ENCODE results near the gene OR5C1.

Gene OR5C1

DNA sequence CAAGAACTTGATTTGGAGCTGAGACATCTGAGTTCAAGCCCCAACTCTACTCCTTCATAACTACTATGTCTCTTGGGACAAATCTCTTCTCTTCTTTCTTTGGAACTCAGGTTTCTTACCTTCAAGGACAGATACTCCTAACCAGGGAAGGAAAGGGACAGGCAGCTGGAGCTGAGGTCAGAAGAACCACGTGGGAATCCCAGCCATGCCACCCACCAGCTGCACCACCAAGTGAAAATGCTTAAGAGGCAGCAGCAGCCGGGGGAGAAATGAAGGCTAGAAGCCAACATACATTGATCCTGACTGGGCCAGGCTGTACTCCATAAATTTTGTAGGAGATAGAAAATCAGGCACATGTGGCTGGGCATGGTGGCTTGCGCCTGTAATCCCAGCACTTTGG lies 9.6 kb upstream of the OR5C1 start:
- no peak overlapping the region for H3K4me3 ChIP-seq (ENCODE audit: low read depth, low read length)
- no peak for DNase-seq (ENCODE audit: low read depth, low spot score)
- ChIA-PET CTCF (interaction anchor here (2.1 kb wide), 1 partner anchor 31 kb away, joined by 5 read pairs; no protein-coding TSS in a partner anchor), POLR2A (no interaction called here)
- TF ChIP-seq, protein P1, sequence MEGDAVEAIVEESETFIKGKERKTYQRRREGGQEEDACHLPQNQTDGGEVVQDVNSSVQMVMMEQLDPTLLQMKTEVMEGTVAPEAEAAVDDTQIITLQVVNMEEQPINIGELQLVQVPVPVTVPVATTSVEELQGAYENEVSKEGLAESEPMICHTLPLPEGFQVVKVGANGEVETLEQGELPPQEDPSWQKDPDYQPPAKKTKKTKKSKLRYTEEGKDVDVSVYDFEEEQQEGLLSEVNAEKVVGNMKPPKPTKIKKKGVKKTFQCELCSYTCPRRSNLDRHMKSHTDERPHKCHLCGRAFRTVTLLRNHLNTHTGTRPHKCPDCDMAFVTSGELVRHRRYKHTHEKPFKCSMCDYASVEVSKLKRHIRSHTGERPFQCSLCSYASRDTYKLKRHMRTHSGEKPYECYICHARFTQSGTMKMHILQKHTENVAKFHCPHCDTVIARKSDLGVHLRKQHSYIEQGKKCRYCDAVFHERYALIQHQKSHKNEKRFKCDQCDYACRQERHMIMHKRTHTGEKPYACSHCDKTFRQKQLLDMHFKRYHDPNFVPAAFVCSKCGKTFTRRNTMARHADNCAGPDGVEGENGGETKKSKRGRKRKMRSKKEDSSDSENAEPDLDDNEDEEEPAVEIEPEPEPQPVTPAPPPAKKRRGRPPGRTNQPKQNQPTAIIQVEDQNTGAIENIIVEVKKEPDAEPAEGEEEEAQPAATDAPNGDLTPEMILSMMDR (IDR thresholded peaks at IDR 0.05; ENCODE audit: insufficient read depth, low read length, missing control alignments): no peak

DNA sequence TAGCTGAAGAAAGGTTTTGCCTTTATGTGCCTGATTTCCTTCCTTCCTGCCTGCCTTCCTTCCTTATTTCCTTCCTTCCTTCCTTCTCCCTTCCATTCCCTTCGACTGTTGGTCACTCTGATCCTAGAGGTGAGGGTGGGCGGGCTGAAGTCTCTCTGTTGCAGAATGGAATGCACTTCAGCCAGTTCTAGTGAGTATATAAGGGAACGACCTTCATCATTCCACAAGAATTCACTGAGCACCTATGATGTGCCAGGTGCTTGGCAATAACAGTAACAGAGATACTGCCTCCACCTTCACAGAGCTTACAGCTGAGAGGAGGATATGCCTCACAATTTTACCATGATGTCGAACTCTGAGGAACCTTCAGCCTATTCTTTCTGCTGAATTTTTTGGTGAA lies 8.7 kb upstream of the OR5C1 start:
- POLR2A ChIA-PET: no interaction called here
- no peak for DNase-seq (ENCODE audit: low read depth, low spot score)
- CTCF ChIA-PET: no interaction called here
- TF ChIP-seq, protein P1 (IDR thresholded peaks at IDR 0.05; ENCODE audit: insufficient read depth, low read length, missing control alignments): no peak
- H3K4me3 ChIP-seq (ENCODE audit: low read depth, low read length): no peak overlapping the region

DNA sequence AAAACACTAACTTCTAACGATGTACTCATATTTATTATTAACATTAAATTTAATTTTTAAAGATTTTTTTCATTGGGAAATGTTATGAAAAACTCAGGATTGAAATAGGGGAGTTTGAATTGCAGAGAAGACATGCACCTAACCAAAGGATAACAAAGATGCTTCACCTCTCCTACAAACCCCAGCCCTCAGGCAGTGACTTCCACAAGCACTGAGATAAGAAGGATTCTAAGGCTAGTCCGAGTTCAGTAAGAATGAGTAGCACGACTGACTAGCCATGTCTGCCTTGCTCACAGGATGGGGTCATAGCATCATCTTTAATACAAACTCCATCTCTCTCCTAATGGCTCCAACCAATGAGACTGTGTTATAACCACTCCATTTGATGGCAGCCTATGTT lies 7.1 kb upstream of the OR5C1 start:
- no peak for DNase-seq (ENCODE audit: low read depth, low spot score)
- CTCF ChIA-PET: no interaction called here
- TF ChIP-seq, protein P1 (IDR thresholded peaks at IDR 0.05; ENCODE audit: insufficient read depth, low read length, missing control alignments): no peak
- POLR2A ChIA-PET: no interaction called here
- no peak overlapping the region for H3K4me3 ChIP-seq (ENCODE audit: low read depth, low read length)

DNA sequence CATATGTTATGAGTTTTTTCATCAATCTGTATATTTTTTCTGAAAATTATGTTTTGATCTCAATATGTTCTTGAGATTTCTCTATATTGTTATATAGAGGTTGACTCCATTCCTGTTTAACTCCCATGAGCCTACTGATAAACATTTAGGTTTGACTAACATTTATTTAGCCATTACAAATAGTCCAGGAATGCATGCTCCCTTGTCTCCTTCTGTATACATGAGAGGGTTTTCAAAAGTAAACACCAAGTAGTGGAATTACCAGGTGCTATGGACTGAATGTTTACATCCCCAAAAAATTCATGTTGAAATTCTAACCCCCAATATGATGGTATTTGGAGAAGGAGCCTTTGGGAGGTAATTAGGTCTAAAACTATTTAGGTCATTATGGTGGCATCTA lies 3.5 kb upstream of the OR5C1 start:
- DNase-seq (ENCODE audit: low read depth, low spot score): no peak
- TF ChIP-seq, protein P1 (IDR thresholded peaks at IDR 0.05; ENCODE audit: insufficient read depth, low read length, missing control alignments): no peak
- ChIA-PET CTCF (no interaction called here), POLR2A (no interaction called here)
- no peak overlapping the region for H3K4me3 ChIP-seq (ENCODE audit: low read depth, low read length)

DNA sequence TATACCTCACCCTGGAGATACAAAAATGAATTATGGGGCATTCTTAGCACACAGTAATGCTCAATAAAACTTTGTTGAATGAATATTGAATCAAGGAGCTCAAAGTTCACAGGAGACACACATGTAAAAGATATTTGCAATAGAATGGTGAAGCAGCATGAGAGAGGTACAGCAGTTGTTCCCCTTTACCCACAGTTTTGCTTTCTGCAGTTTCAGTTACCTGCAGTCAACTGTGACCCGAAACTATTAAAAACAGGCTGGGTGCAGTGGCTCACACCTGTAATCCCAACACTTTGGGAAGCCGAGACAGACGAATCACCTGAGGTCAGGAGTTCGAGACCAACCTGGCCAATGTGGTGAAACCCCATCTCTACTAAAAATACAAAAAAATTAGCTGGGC lies 2.4 kb upstream of the OR5C1 start:
- CTCF ChIA-PET: no interaction called here
- TF ChIP-seq, protein P1 (IDR thresholded peaks at IDR 0.05; ENCODE audit: insufficient read depth, low read length, missing control alignments): no peak
- POLR2A ChIA-PET: no interaction called here
- no peak for DNase-seq (ENCODE audit: low read depth, low spot score)
- H3K4me3 ChIP-seq (ENCODE audit: low read depth, low read length): no peak overlapping the region

DNA sequence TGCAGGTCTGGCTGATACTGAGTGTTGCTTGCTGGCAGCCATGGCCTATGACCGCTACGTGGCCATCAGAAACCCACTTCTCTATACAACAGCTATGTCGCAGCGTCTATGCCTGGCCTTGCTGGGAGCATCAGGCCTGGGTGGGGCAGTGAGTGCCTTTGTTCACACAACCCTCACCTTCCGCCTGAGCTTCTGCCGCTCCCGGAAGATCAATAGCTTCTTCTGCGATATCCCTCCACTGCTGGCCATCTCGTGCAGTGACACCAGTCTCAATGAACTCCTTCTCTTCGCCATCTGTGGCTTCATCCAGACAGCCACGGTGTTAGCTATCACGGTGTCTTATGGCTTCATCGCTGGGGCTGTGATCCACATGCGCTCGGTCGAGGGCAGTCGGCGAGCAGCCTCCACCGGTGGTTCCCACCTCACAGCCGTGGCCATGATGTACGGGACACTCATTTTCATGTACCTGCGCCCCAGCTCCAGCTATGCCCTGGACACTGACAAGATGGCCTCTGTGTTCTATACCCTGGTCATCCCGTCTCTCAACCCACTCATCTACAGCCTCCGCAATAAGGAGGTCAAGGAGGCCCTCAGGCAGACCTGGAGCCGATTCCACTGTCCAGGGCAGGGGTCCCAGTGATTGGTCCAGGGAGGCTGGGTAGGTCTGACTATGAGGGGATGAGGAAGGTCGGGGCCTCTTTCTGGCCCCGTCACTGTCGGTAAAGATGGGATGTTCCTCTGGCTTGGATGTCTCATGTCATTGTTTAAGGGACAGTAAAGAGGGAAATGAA lies 718 bp downstream of the OR5C1 start:
- POLR2A ChIA-PET: no interaction called here
- CTCF ChIA-PET: no interaction called here

More for the DNA sequence above, 718 bp downstream of the OR5C1 start:
- no peak overlapping the region for H3K4me3 ChIP-seq (ENCODE audit: low read depth, low read length)
- TF ChIP-seq, protein P1 (IDR thresholded peaks at IDR 0.05; ENCODE audit: insufficient read depth, low read length, missing control alignments): no peak
- DNase-seq (ENCODE audit: low read depth, low spot score): no peak
